ACC112 (cell line): Measurements from ENCODE around the gene CCDC9B.

ENCODE experiments used
- H2AFZ ChIP-seq: fragments of 200-600 bp; sonication (generic); one replicate; pipeline ENCODE4 v1.6.0; 2017; ENCODE audit warnings: antibody characterized with exemption, low read length; ENCODE audit not compliant: unreplicated experiment
- H3K27ac ChIP-seq: fragments of 200-600 bp; sonication (generic); 2 replicates; pipeline ENCODE4 v1.5.1; 2014; ENCODE audit warnings: low read depth, mild to moderate bottlenecking, antibody characterized with exemption, low read length, moderate library complexity
- H3K27me3 ChIP-seq: fragments of 200-600 bp; sonication (generic); 2 replicates; pipeline ENCODE4 v1.6.1; 2014; ENCODE audit warnings: mild to moderate bottlenecking, antibody characterized with exemption, low read length, moderate library complexity, mixed read lengths; ENCODE audit not compliant: insufficient read depth
- H3K36me3 ChIP-seq: fragments of 200-600 bp; sonication (generic); 2 replicates; pipeline ENCODE4 v1.6.1; 2016; ENCODE audit warnings: mild to moderate bottlenecking, antibody characterized with exemption, low read length, moderate library complexity, mixed read lengths; ENCODE audit not compliant: insufficient read depth
- H3K4me1 ChIP-seq: fragments of 200-600 bp; sonication (generic); one replicate; pipeline ENCODE4 v1.6.1; 2016; ENCODE audit warnings: low read length, mixed read lengths; ENCODE audit not compliant: insufficient read depth, unreplicated experiment, control insufficient read depth
- H3K4me3 ChIP-seq: fragments of 200-600 bp; sonication (generic); 2 replicates; pipeline ENCODE4 v1.5.1; 2014; ENCODE audit warnings: mild to moderate bottlenecking, low read depth, low read length
- H3K79me2 ChIP-seq: fragments of 200-600 bp; sonication (generic); one replicate; pipeline ENCODE4 v1.6.0; 2016; ENCODE audit warnings: low read length; ENCODE audit not compliant: control insufficient read depth, unreplicated experiment, insufficient read depth

CCDC9B gene

DNA sequence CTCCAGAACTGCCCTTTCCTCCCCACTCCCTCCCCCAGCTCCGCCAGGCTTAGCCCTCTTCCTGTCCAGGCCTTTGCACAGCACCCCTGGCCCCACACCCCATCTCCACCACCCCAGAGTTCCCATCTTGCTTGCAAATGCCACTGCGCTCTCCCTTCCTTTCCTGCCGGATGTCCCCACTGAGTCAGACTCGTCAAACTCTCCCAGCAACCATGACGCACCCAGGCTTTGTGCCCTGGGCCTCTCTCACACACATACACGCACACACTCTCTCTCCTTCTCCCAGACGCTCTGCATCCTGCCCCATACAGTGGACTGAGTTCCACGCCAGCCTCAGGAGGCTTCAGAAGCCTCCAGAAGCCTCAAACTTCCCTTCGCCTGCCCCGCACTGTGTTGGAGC lies 2.8 kb upstream of the CCDC9B start:
- Histone ChIP-seq H3K4me1 (peaks cover 61% of the 10 kb centered on the region), H2AFZ (peak overlapping the region; percentile 48), H3K27ac (peak overlapping the region; percentile 91), H3K27me3 (no peaks in the 10 kb centered on the region), H3K36me3 (no peaks in the 10 kb centered on the region), H3K79me2 (peaks cover 16% of the 10 kb centered on the region), H3K4me3 (no peak overlapping the region)

DNA sequence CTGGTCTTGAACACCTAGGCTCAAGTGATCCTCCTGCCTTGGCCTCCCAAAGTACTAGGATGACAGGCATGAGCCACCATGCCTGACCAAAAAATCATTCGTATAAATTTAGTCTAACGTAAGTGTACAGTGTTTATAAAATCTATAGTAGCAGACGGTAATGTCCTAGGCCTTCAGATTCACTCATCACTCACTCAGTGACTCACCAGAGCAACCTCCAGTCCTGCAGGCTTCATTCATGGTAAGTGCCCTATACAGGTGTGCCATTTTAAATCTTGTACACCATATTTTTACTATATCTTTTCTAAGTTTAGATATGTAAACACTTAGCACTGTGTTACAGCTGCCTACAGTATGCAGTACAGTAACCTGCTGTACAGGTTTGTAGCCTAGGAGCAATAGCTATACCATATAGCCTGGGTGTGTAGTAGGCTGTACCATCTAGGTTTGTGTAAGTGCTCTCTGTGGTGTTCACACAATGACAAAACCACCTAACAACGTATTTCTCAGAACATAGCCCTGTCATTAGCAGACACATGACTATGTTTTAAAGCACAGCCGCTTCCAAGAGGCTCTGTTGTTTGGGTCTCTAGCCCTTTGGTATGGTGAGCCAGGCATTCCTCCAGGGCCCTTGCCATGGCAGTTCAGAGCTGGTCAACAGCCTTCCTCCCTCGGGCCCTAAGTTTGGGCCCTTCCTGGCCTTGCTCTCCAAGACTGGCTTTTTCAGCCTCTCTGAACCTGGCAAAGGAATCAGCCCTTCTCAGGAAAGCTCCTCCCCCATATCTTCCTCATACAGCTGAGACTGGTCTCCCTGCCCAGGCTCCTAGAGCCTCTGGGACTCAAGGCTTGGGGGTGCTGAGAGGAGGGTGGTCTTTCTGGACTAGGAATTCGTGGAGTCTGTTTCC lies 1.9 kb upstream of the CCDC9B start:
- Histone ChIP-seq H3K27ac (peak overlapping the region; percentile 91), H3K36me3 (no peaks in the 10 kb centered on the region), H3K4me3 (no peak overlapping the region), H2AFZ (peak overlapping the region; percentile 48), H3K79me2 (peaks cover 23% of the 10 kb centered on the region), H3K27me3 (no peaks in the 10 kb centered on the region), H3K4me1 (peaks cover 69% of the 10 kb centered on the region)

DNA sequence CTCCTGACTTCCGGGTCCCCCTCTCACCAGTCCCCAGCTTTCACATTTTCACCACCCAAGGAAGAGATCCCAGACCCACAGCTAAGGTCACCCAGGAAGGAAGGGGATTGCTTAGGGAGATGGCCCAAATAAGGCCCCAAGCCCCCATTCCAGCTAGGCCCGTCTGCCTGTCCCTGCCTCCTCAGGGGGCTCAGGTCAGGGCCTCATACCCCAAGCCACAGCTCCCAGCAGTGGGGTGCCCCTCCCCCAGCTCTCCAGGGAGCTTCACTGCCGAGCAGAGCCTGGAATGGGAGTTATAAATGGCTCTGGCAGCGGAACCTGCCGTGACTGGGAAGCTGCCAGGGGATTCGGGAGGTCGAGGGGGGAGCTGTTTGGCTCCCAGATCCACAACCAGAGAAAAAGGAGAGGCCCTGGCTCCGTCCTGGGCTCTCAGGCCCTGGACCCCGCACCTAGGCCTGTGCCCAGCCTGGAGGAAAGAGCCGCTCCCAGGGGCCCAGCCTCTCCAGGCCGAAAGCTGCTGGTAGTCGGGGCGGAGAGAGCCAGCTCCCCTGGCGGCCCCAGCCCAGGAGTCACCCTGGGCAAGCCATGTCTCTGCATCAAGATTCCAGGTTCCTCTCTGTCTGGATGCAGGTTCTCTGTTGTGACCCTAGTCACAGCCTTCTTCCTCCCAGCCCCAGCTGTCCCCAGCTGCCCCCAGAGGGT lies 550 bp downstream of the CCDC9B start:
- H3K4me3 ChIP-seq, result peak overlapping the region; percentile 77
- no peak overlapping the region for H2AFZ ChIP-seq
- H3K79me2 ChIP-seq, result peaks cover 28% of the 10 kb centered on the region
- H3K36me3 ChIP-seq, result no peaks in the 10 kb centered on the region
- H3K27ac ChIP-seq, result peak overlapping the region; percentile 95
- no peaks in the 10 kb centered on the region for H3K27me3 ChIP-seq
- H3K4me1 ChIP-seq, result peaks cover 90% of the 10 kb centered on the region

DNA sequence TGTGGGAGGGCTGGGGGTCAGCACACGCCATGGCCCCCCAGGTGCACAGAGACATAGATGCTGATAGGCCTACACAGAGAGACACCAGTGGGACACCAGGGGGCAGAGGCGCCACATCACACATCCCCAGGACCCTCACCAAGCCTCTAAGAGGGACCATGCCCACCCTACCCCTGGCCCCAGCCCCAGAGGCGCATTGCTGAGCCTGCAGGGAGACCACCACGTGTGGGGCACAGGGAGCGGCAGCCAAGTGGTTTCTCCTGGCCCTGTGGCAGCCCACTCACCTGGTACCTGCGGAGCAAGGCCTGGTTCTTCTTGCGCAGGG lies 1.2 kb downstream of the CCDC9B start:
- peak overlapping the region; percentile 95 for H3K27ac ChIP-seq
- H3K36me3 ChIP-seq, result no peaks in the 10 kb centered on the region
- H3K4me1 ChIP-seq, result peaks cover 90% of the 10 kb centered on the region
- H3K27me3 ChIP-seq, result no peaks in the 10 kb centered on the region
- peak overlapping the region; percentile 77 for H3K4me3 ChIP-seq
- H2AFZ ChIP-seq, result no peak overlapping the region
- H3K79me2 ChIP-seq, result peaks cover 28% of the 10 kb centered on the region

DNA sequence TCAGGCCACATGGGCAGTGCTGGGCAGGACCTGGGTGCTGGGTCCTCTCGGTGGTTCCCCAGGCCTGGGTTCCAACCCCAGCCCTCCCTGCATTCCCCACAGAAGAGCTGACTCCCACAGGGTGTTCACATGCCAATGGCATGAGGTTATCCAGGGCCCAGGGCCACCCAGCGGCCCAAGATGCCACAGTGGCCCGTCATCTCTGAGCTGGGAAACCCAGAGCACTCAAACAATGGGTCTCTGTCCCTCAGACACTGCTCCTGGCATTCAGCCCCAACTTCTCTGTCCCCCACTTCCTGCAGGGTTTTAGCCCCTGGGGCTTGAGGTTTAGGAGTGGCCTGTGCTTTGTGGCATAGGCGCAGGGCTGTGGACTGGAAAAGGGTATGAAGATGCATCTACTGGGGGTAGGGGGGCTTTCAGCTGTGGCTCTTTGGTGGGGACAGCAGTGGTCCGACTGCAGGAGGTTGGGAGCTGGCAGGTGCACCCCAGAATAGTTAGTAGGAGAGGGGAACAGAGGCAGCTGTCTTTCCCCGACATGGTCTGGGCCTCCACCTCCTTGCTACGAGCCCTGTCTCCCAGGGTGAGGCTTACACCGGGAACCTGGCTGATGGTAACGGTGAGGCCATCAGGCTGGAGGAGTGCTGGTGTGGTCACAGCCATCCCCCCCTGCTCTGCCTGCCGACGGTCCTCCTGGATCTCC lies 1.7 kb downstream of the CCDC9B start:
- no peak overlapping the region for H2AFZ ChIP-seq
- peak overlapping the region; percentile 95 for H3K27ac ChIP-seq
- H3K4me3 ChIP-seq, result peak overlapping the region; percentile 77
- no peaks in the 10 kb centered on the region for H3K27me3 ChIP-seq
- H3K36me3 ChIP-seq, result no peaks in the 10 kb centered on the region
- peaks cover 28% of the 10 kb centered on the region for H3K79me2 ChIP-seq
- H3K4me1 ChIP-seq, result peaks cover 91% of the 10 kb centered on the region

DNA sequence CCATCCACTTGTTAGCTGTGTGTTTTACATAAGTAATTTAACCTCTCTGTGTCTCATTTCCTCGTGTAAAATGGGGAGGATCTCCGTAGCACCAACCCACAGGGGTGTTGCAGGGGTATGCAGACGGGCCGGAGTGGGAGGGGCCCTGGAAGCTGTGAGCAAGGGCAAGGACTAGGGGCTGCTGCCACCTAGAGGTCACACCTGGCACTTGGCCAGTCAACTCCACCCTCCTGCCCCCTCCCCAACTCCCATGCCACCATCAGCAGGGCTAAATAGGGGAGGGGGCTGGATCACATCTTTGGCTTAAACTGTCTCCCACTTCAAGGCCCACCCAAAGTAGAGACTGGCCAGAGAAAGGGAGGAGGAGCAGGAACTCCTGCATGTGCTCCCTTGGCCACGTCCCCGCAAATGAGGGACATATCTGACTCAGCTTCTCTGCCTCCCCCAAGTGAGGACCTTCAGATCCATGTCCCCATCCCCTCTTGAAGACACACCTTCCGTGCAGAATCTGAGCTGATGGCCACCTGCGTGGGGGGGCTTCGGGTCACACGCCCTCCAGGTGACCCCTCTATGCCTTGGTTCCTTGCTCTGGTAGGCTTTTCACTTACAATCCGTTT lies 2.6 kb downstream of the CCDC9B start:
- Histone ChIP-seq H3K27me3 (no peaks in the 10 kb centered on the region), H3K27ac (peak overlapping the region; percentile 95), H3K4me1 (peaks cover 87% of the 10 kb centered on the region), H3K79me2 (peaks cover 28% of the 10 kb centered on the region), H2AFZ (no peak overlapping the region), H3K36me3 (no peaks in the 10 kb centered on the region), H3K4me3 (peak overlapping the region; percentile 77)

DNA sequence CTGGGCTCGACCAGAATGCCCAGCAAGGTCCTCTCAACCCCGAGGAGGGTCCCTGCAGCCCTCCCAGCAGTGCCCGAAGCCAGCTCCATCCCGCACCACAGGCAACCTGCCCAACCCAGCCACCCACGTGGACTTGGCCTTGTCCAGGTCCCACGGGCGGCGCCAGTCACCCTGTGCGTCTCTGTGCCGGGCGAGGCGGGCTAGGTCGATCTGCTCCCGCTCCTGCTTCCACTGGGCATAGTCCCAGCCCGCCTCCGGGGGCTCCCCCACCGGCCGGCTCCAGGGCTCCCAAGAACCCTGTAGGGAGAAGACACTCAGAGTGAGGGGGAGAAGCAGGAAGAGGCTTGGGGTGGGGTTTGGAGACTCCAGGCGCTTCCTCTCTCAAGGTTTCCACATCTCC lies 3.1 kb downstream of the CCDC9B start:
- Histone ChIP-seq H3K27ac (no peak overlapping the region; the same call in 1 of the 2 replicates), H3K4me3 (peak overlapping the region; percentile 77; the same call in 1 of the 2 replicates), H3K4me1 (peaks cover 82% of the 10 kb centered on the region), H3K79me2 (peaks cover 28% of the 10 kb centered on the region), H2AFZ (no peak overlapping the region), H3K27me3 (no peaks in the 10 kb centered on the region), H3K36me3 (no peaks in the 10 kb centered on the region)

DNA sequence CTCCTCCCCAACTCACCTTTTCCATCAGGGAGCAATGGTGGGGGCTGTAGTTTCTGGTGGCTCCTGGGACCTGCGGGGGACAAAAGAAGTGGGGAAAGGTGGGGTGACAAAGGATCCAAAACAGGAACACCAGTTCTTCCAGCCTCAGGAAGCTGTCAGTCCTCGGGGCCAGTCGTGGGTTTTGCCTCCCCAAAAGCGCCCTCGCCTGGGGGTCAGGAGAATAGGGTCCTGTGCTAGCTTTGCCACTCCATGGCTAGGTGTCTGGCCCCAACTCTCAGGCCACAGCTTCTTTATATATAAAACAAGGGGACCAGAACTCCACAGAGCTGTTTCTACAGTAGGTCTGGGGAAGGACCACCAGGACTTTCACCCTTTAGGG lies 4.0 kb downstream of the CCDC9B start:
- H3K79me2 ChIP-seq, result peaks cover 28% of the 10 kb centered on the region

DNA sequence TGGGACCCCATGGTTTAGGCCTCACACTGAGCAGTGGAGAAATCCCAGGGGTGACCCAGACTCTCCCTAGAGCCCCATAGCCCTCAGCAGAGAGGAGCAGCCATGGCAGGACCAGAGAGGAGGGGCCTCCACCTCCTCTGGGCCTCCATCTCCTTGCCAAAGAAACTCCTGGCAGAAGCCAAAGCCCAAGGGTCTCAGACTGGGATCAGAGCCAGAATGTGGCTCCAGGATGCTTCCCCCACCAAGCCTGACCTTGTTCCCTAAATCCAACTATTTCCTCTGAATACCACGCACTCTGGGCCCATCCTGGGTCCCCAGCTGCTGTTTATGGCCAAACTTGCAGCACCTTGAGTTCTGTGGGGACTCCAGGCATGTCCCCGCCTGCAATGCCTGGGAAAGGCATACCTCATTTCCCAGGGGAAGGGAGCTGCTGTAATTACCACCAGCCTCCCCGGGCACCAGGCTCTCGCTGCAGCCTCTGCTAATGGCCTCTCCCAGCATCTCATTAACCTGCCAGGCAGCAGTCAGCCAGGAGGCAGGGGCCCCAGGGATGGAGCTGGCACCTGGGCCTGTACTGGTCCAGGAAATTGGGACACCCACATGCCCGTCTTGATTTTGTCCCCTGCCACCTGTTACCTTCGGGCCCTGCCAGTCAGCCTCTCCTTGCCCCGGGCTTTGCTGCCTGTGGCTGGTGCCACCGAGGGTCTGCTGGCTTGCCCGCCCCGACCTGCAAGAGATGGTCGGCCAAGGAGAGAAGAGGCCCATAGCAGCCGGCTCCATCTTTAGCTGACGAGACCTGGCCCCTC lies 4.6 kb downstream of the CCDC9B start:
- Histone ChIP-seq H3K27me3 (no peaks in the 10 kb centered on the region), H3K79me2 (peaks cover 28% of the 10 kb centered on the region), H3K4me3 (no peak overlapping the region), H2AFZ (no peak overlapping the region), H3K36me3 (no peaks in the 10 kb centered on the region), H3K4me1 (peaks cover 69% of the 10 kb centered on the region), H3K27ac (no peak overlapping the region)

More for the DNA sequence above, 4.0 kb downstream of the CCDC9B start:
- no peaks in the 10 kb centered on the region for H3K27me3 ChIP-seq
- H3K4me1 ChIP-seq, result peaks cover 75% of the 10 kb centered on the region
- no peaks in the 10 kb centered on the region for H3K36me3 ChIP-seq
- H2AFZ ChIP-seq, result no peak overlapping the region
- no peak overlapping the region for H3K4me3 ChIP-seq
- H3K27ac ChIP-seq, result no peak overlapping the region
